ENCODE data around the gene PPARG. TPM values are rescaled to one million over a fixed set of nuclear protein-coding genes. Genes with fewer than 3 reads are reported as not detected.

PPARG gene
- total RNA-seq, 1 experiment from 2014 or later: 7.1 TPM

DNA sequence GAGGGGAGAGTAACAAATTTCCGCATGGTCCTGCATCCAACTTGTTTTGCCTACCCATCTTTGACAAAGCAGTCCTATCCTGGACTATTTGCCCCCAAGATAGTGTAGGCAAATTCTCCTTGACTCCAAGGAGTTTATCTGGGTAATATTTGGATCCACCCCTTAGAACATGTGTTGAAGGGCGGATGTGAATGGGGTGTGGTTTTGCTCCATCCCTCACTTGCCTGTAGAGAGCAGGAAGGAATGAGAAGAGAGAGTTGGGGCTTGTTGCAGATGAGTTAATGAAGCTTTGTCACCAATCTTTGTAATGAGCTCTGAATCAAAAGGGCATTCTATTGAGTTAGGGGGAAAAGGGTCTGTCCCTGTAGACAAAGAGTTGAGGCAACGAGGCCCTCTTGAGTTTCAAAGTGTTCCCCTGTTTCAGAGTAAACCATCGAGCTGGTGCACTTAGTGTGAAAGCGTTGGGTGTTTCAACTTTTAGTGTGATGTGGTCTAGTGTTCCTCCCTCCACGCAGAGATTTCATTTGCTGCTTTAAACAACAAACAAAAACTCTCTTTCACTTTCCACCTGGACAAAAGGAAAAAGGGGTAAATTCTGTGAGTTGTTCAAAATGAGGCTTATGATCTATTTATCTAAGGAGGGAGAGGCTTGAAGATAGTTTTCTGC lies 42.2 kb upstream of the PPARG start:
- ChIA-PET CTCF (interaction anchor here (1.0 kb wide), 1 partner anchor 9 kb away, joined by 3 read pairs; no protein-coding TSS in a partner anchor), POLR2A (no interaction called here)
- intact Hi-C loops (cut with micrococcal nuclease): no loop called here
- H3K9me3 Mint-ChIP-seq (ENCODE audit: unreplicated experiment): peaks cover 24% of the 10 kb centered on the region
- no peak for DNase-seq (ENCODE audit: unreplicated experiment)
- H3K4me1 Mint-ChIP-seq (ENCODE audit: insufficient read depth, unreplicated experiment): no peaks in the 10 kb centered on the region
- no peak overlapping the region for H3K4me3 Mint-ChIP-seq (ENCODE audit: unreplicated experiment)
- H3K27ac Mint-ChIP-seq (ENCODE audit: low read depth, unreplicated experiment): no peak overlapping the region
- no peaks in the 10 kb centered on the region for H3K36me3 Mint-ChIP-seq (ENCODE audit: insufficient read depth, unreplicated experiment)
- no TSS peak for BruUV-seq (replicated peaks)
- TF ChIP-seq, protein P1, sequence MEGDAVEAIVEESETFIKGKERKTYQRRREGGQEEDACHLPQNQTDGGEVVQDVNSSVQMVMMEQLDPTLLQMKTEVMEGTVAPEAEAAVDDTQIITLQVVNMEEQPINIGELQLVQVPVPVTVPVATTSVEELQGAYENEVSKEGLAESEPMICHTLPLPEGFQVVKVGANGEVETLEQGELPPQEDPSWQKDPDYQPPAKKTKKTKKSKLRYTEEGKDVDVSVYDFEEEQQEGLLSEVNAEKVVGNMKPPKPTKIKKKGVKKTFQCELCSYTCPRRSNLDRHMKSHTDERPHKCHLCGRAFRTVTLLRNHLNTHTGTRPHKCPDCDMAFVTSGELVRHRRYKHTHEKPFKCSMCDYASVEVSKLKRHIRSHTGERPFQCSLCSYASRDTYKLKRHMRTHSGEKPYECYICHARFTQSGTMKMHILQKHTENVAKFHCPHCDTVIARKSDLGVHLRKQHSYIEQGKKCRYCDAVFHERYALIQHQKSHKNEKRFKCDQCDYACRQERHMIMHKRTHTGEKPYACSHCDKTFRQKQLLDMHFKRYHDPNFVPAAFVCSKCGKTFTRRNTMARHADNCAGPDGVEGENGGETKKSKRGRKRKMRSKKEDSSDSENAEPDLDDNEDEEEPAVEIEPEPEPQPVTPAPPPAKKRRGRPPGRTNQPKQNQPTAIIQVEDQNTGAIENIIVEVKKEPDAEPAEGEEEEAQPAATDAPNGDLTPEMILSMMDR (IDR thresholded peaks at IDR 0.05; ENCODE audit: unreplicated experiment): no peak
- no peaks in the 10 kb centered on the region for H3K27me3 Mint-ChIP-seq (ENCODE audit: insufficient read depth, unreplicated experiment)

DNA sequence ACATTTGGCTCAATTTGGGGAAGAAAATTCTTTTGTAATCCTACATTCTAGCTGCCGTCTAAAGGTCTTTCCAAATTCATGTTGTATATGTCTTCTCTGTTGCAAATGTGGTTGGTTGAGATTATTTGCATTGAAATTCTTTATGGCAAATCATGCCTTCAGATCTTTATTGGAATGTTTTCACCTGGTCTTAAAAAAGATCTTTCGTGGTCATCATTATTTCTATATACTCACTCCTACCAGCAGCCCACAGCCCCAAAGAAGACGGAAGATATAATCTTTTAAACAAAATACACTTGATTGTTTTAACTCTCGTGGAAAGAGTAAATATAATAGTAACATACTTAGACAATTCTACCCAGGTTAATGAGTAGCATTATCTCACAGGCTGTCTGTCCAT lies 41.5 kb upstream of the PPARG start:
- BruUV-seq (replicated peaks): no TSS peak
- CTCF ChIA-PET: no interaction called here
- H3K4me3 Mint-ChIP-seq (ENCODE audit: unreplicated experiment): no peak overlapping the region

GRCh38 chr3:12249519-12249918 lies 39.4 kb upstream of the PPARG start:
- H3K27ac Mint-ChIP-seq (ENCODE audit: low read depth, unreplicated experiment): no peak overlapping the region
- POLR2A ChIA-PET: no interaction called here
- TF ChIP-seq, protein P1 (IDR thresholded peaks at IDR 0.05; ENCODE audit: unreplicated experiment): no peak
- no peak overlapping the region for H3K4me3 Mint-ChIP-seq (ENCODE audit: unreplicated experiment)
- no TSS peak for BruUV-seq (replicated peaks)
- peaks cover 7% of the 10 kb centered on the region for H3K4me1 Mint-ChIP-seq (ENCODE audit: insufficient read depth, unreplicated experiment)
- intact Hi-C loops (cut with micrococcal nuclease): no loop called here
- no peak for DNase-seq (ENCODE audit: unreplicated experiment)
- H3K36me3 Mint-ChIP-seq (ENCODE audit: insufficient read depth, unreplicated experiment): no peaks in the 10 kb centered on the region
- peaks cover 24% of the 10 kb centered on the region for H3K9me3 Mint-ChIP-seq (ENCODE audit: unreplicated experiment)
- CTCF ChIA-PET: interaction anchor here (0.6 to 0.8 kb wide), 3 partner anchors 9 to 83 kb away, joined by 3 read pairs; no protein-coding TSS in a partner anchor
- no peaks in the 10 kb centered on the region for H3K27me3 Mint-ChIP-seq (ENCODE audit: insufficient read depth, unreplicated experiment)

More for the DNA sequence above, 41.5 kb upstream of the PPARG start:
- Mint-ChIP-seq H3K9me3 (ENCODE audit: unreplicated experiment) (peaks cover 24% of the 10 kb centered on the region), H3K27me3 (ENCODE audit: insufficient read depth, unreplicated experiment) (no peaks in the 10 kb centered on the region), H3K4me1 (ENCODE audit: insufficient read depth, unreplicated experiment) (no peaks in the 10 kb centered on the region), H3K36me3 (ENCODE audit: insufficient read depth, unreplicated experiment) (no peaks in the 10 kb centered on the region), H3K27ac (ENCODE audit: low read depth, unreplicated experiment) (no peak overlapping the region)
- TF ChIP-seq, protein P1 (IDR thresholded peaks at IDR 0.05; ENCODE audit: unreplicated experiment): no peak
- DNase-seq (ENCODE audit: unreplicated experiment): no peak
- POLR2A ChIA-PET: interaction anchor here (0.5 kb wide), 1 partner anchor 237 kb away, joined by 3 read pairs; the partner anchor contains the start of gene TSEN2
- intact Hi-C loops (cut with micrococcal nuclease): no loop called here

DNA sequence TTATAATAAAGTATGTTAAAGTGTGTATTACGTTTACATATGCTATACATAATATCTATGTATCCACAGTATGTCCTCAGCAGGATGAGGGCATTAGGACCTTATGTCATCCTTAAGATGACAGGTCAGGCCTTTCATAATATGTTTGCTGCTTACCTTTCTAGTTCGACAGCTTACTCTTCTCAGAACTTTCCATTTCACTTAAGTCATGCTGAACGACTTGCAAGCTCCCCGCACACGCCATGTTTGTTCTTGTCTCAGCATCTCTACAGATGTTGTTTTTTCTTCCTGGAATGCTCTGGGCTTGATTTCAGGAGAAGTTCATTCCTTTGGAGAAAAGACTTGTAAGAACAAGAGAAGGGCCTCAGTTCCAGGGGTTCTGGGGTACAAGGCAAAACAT lies 36.0 kb upstream of the PPARG start:
- ChIA-PET CTCF (interaction anchor here (0.7 to 1.0 kb wide), 4 partner anchors 18 to 226 kb away, joined by 3 to 7 read pairs (median 3); no protein-coding TSS in a partner anchor), POLR2A (no interaction called here)
- DNase-seq (ENCODE audit: unreplicated experiment): no peak
- Mint-ChIP-seq H3K4me3 (ENCODE audit: unreplicated experiment) (no peak overlapping the region), H3K36me3 (ENCODE audit: insufficient read depth, unreplicated experiment) (no peaks in the 10 kb centered on the region), H3K4me1 (ENCODE audit: insufficient read depth, unreplicated experiment) (peaks cover 7% of the 10 kb centered on the region), H3K9me3 (ENCODE audit: unreplicated experiment) (peaks cover 24% of the 10 kb centered on the region), H3K27me3 (ENCODE audit: insufficient read depth, unreplicated experiment) (no peaks in the 10 kb centered on the region), H3K27ac (ENCODE audit: low read depth, unreplicated experiment) (no peak overlapping the region)
- intact Hi-C loops (cut with micrococcal nuclease): no loop called here
- BruUV-seq (replicated peaks): no TSS peak
- TF ChIP-seq, protein P1 (IDR thresholded peaks at IDR 0.05; ENCODE audit: unreplicated experiment): no peak

All from MCF 10A (cell line).